ENCODE measurements around the gene RABGAP1L.

- TF ChIP-seq CTCF (IDR thresholded peaks at IDR 0.05), result no peak
- TF ChIP-seq POLR2A (IDR thresholded peaks at IDR 0.05), result no peak
- no peak for TF ChIP-seq EP300 (IDR thresholded peaks at IDR 0.05)
Observed at GRCh38 chr1:174465855-174466254, 306.5 kb downstream of the RABGAP1L start.
